Activated T-cell treated with anti-CD3 and anti-CD28 coated beads for 4 hours (primary cell): ENCODE data around the gene FGF12.
"Not testable (repeated sequence)": the region's sequence is repeated elsewhere in the genome, so short reads cannot be mapped to it uniquely, and the experiment has no call there.

Experiments used
- DNase-seq: peaks from one replicate; pipeline ENCODE4 v3.0.0-alpha.2; 2020

Gene FGF12

GRCh38 chr3:192727032-192727847 lies at the start of gene FGF12:
TSS of gene FGF12 (minus strand) at chr3:192727541.
- no peak for DNase-seq

- not testable (repeated sequence) for DNase-seq
Observed at GRCh38 chr3:192774341-192774740, 47.0 kb upstream of the FGF12 start.

- DNase-seq: no peak
Observed at GRCh38 chr3:192772240-192772894, 45.0 kb upstream of the FGF12 start.

- no peak for DNase-seq
Observed at GRCh38 chr3:192758654-192759053, 31.3 kb upstream of the FGF12 start.

GRCh38 chr3:192751148-192751547 lies 23.8 kb upstream of the FGF12 start:
- no peak for DNase-seq

GRCh38 chr3:192750201-192750600 lies 22.9 kb upstream of the FGF12 start:
- no peak for DNase-seq

- no peak for DNase-seq
Observed at GRCh38 chr3:192747746-192748145, 20.4 kb upstream of the FGF12 start.

GRCh38 chr3:192747145-192747544 lies 19.8 kb upstream of the FGF12 start:
- no peak for DNase-seq

GRCh38 chr3:192745150-192745549 lies 17.8 kb upstream of the FGF12 start:
- DNase-seq: no peak

- DNase-seq: not testable (repeated sequence)
Observed at GRCh38 chr3:192744604-192745003, 17.3 kb upstream of the FGF12 start.

GRCh38 chr3:192737506-192737905 lies 10.2 kb upstream of the FGF12 start:
- no peak for DNase-seq

GRCh38 chr3:192731233-192731632 lies 3.9 kb upstream of the FGF12 start:
- DNase-seq: no peak

- DNase-seq: no peak
Observed at GRCh38 chr3:192726385-192726784, 956 bp downstream of the FGF12 start.

GRCh38 chr3:192719964-192720363 lies 7.4 kb downstream of the FGF12 start:
- no peak for DNase-seq

- DNase-seq: no peak
Observed at GRCh38 chr3:192718156-192718555, 9.2 kb downstream of the FGF12 start.

GRCh38 chr3:192715126-192715525 lies 12.2 kb downstream of the FGF12 start:
- no peak for DNase-seq

GRCh38 chr3:192711126-192711525 lies 16.2 kb downstream of the FGF12 start:
- DNase-seq: not testable (repeated sequence)

- DNase-seq: no peak
Observed at GRCh38 chr3:192710366-192710765, 17.0 kb downstream of the FGF12 start.

- no peak for DNase-seq
Observed at GRCh38 chr3:192706272-192706671, 21.1 kb downstream of the FGF12 start.

- no peak for DNase-seq
Observed at GRCh38 chr3:192700885-192701284, 26.5 kb downstream of the FGF12 start.

- no peak for DNase-seq
Observed at GRCh38 chr3:192696943-192697587, 30.3 kb downstream of the FGF12 start.

- DNase-seq: no peak
Observed at GRCh38 chr3:192687488-192688152, 39.7 kb downstream of the FGF12 start.

GRCh38 chr3:192685801-192686200 lies 41.5 kb downstream of the FGF12 start:
- DNase-seq: no peak
